ENCODE results near the gene CATSPERZ. TPM values are rescaled to one million over a fixed set of nuclear protein-coding genes. Genes with fewer than 3 reads are reported as not detected.

CATSPERZ gene
- total and polyA plus RNA-seq, 2 of the 8 experiments (the other 6 are each of a cell fraction or from before 2014, with no cell fraction given), result 0.77 TPM; not detected in 1

DNA sequence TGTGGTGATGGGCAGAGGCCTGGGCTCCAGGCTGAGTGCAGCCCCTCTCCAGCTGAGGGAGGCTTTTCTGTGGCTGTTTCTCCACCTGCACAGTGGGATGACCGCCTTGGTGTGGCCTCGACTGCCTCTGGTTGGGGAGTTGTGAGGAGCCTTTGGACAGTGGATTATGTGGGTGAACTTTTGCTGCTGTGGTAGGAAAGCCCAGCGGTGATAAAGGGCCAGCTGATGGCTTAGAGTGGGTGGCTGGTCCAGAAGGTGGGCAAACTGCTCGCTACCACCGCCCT lies 3.8 kb downstream of the CATSPERZ start:
- Histone ChIP-seq H2BK5ac (ENCODE audit: low read depth, low read length) (no peak overlapping the region; the same call in 1 of the 2 replicates), H3K79me2 (ENCODE audit: control insufficient read depth in 1 of 2, insufficient read depth in 2 of 2, low read length in 2 of 2) (peaks cover 0 to 17% of the 10 kb centered on the region in 2 experiments; a peak in 2 of 4 replicates), H3K27me3 (replicated peaks in 1 of 4; ENCODE audit: control insufficient read depth in 3 of 4, extremely low read depth in 1 of 4, insufficient read depth in 3 of 4, low read length in 3 of 4) (peaks cover 18 to 35% (median 23%) of the 10 kb centered on the region in 4 experiments), H4K91ac (replicated peaks; ENCODE audit: insufficient read length, low read length) (no peak overlapping the region), H3K56ac (replicated peaks; ENCODE audit: insufficient read length, low read depth, low read length) (no peak overlapping the region), H3K4me3 (ENCODE audit: extremely low read depth in 1 of 4, insufficient read depth in 2 of 4, low read depth in 3 of 4, low read length in 4 of 4) (peak overlapping the region in 3 of 4 experiments; percentile 57 to 71 (median 59); a peak in 6 of 8 replicates), H2BK12ac (ENCODE audit: low read depth, low read length) (0 out of 2 replicates have a peak overlapping the region, but pooled peaks have one; percentile 1), H3K4me1 (replicated peaks in 1 of 4; ENCODE audit: control insufficient read depth in 3 of 4, insufficient read depth in 4 of 4, low read length in 3 of 4) (peaks cover 3 to 22% (median 19%) of the 10 kb centered on the region in 4 experiments; a peak in 6 of 7 replicates), H3K4ac (replicated peaks; ENCODE audit: insufficient read length, low read depth, low read length) (no peak overlapping the region), H3K23ac (ENCODE audit: insufficient read length) (no peak overlapping the region), H2AK5ac (ENCODE audit: low read depth, low read length) (no peak overlapping the region), H2AFZ (ENCODE audit: low read length) (no peak overlapping the region), H3K27ac (ENCODE audit: low read depth, low read length) (no peak overlapping the region), H3K4me2 (ENCODE audit: insufficient read depth in 1 of 2, low read depth in 2 of 2, low read length in 2 of 2) (peak overlapping the region; percentile 38 to 74), H3K23me2 (ENCODE audit: low read depth, low read length) (peaks cover 15% of the 10 kb centered on the region; the same call in 1 of the 2 replicates), H3K14ac (ENCODE audit: insufficient read length) (no peak overlapping the region), H3K79me1 (ENCODE audit: low read depth, low read length) (peaks cover 11% of the 10 kb centered on the region; the same call in 1 of the 2 replicates), H2BK20ac (ENCODE audit: low read length) (no peak overlapping the region), H4K8ac (ENCODE audit: extremely low read depth, insufficient read depth, low read length) (no peak overlapping the region), H4K5ac (ENCODE audit: insufficient read length, low read depth, low read length) (no peak overlapping the region), H3K36me3 (ENCODE audit: control insufficient read depth in 2 of 4, insufficient read depth in 4 of 4, low read length in 3 of 4) (no peaks in the 10 kb centered on the region; a peak in 1 of 8 replicates), H2BK15ac (ENCODE audit: low read length) (no peak overlapping the region), H2BK120ac (replicated peaks; ENCODE audit: low read depth, low read length) (no peak overlapping the region), H4K20me1 (replicated peaks in 1 of 2; ENCODE audit: control insufficient read depth in 1 of 2, insufficient read depth in 2 of 2, low read length in 2 of 2) (peaks cover 2 to 3% of the 10 kb centered on the region in 2 experiments), H3K9ac (replicated peaks in 1 of 4; ENCODE audit: extremely low read depth in 1 of 4, low read depth in 3 of 4, low read length in 3 of 4) (peak overlapping the region in 1 of 4 experiments; percentile 88; a peak in 1 of 7 replicates), H3K9me3 (ENCODE audit: insufficient read depth in 2 of 2, low read depth in 1 of 2, low read length in 1 of 2) (no peaks in the 10 kb centered on the region; a peak in 1 of 4 replicates), H3K18ac (ENCODE audit: extremely low read depth, low read length) (peak overlapping the region; percentile 85)
- ChIA-PET CTCF (ENCODE audit: partially characterized antibody) (interaction anchor here (0.9 to 20.8 kb wide), 18 partner anchors 9 to 341 kb away, joined by 3 to 614 read pairs (median 10); partner anchors contain the start of genes BAD, CCDC88B, FERMT3 and GPR137), POLR2A (ENCODE audit: partially characterized antibody) (interaction anchor here (0.9 to 5.6 kb wide), 21 partner anchors 9 to 384 kb away, joined by 3 to 57 read pairs (median 6); partner anchors contain the start of genes BAD, FERMT3, FKBP2 and GPR137)
- FAIRE-seq, result no peak
- no peak for TF ChIP-seq EP300 (IDR thresholded peaks at IDR 0.05; ENCODE audit: borderline replicate concordance in 1 of 2, low read depth in 2 of 2, low read length in 2 of 2)
- TF ChIP-seq POLR2A (IDR thresholded peaks at IDR 0.05; ENCODE audit: control extremely low read depth in 1 of 2, low read depth in 2 of 2, low read length in 2 of 2), result no peak
- no peak for TF ChIP-seq RXRA (IDR thresholded peaks at IDR 0.05; ENCODE audit: insufficient read depth, low read depth, low read length)
- TF ChIP-seq CEBPB (IDR thresholded peaks at IDR 0.05; ENCODE audit: low read depth, low read length), result no peak
- no peak for TF ChIP-seq SP1 (IDR thresholded peaks at IDR 0.05; ENCODE audit: low read depth, low read length)
- no peak for TF ChIP-seq JUND (IDR thresholded peaks at IDR 0.05; ENCODE audit: low read length)
- TF ChIP-seq CREB1 (IDR thresholded peaks at IDR 0.05), result no peak
- TF ChIP-seq KDM4A (IDR thresholded peaks at IDR 0.05; ENCODE audit: low read depth, low read length, severe bottlenecking), result no peak
- TF ChIP-seq GABPA (IDR thresholded peaks at IDR 0.05; ENCODE audit: borderline replicate concordance, insufficient read depth, low read length), result no peak
- no peak for TF ChIP-seq TBP (IDR thresholded peaks at IDR 0.05; ENCODE audit: low read depth, low read length)
- TF ChIP-seq EZH2 (IDR thresholded peaks at IDR 0.05; ENCODE audit: low read depth, low read length, severe bottlenecking), result no peak
- no peak for TF ChIP-seq BACH1 (IDR thresholded peaks at IDR 0.05; ENCODE audit: low read length)
- TF ChIP-seq SP2 (IDR thresholded peaks at IDR 0.05; ENCODE audit: low read length), result no peak
- no peak for DNase-seq (ENCODE audit: low read depth in 1 of 2, low spot score in 2 of 2)
- WGBS, 2 experiments (ENCODE audit: extremely low coverage in 1 of 2, insufficient coverage in 1 of 2, insufficient read length in 1 of 2, insufficient replicate concordance in 2 of 2, low coverage in 1 of 2, low lambda C conversion rate in 2 of 2, missing lambda C conversion rate in 1 of 2), result 41% methylated on average over 5 of the region's 5 CpGs; no CpG with 5 or more reads in 1 of the 2 experiments
